Astrocyte (in vitro differentiated cells and primary cell): Measurements from ENCODE around the gene CDK6. TPM values are rescaled to one million over a fixed set of nuclear protein-coding genes. Genes with fewer than 3 reads are reported as not detected.

Experiments
- DNase-seq: peaks from one replicate; pipeline ENCODE4 v3.0.0-alpha.2; 2010; ENCODE audit warnings: low read depth
- FAIRE-seq: peaks from 2 replicates; lab custom pipeline; 2011; peaks lifted over from hg19 to GRCh38; lab: Jason Lieb, UNC
- H2AFZ ChIP-seq: 2 replicates; pipeline ENCODE4 v1.6.0; 2012; ENCODE audit warnings: low read depth, low read length, inconsistent platforms
- H3K27ac ChIP-seq: 2 replicates; pipeline ENCODE4 v1.5.1; 2011; ENCODE audit warnings: low read depth, low read length, inconsistent platforms
- H3K27me3 ChIP-seq: 2 replicates; pipeline ENCODE4 v1.6.0; 2011; ENCODE audit warnings: low read length, inconsistent platforms; ENCODE audit not compliant: insufficient read depth
- H3K36me3 ChIP-seq: 2 replicates; pipeline ENCODE4 v1.5.1; 2011; ENCODE audit warnings: low read length, inconsistent platforms; ENCODE audit not compliant: insufficient read depth
- H3K4me1 ChIP-seq: 2 replicates; pipeline ENCODE4 v1.5.1; 2011; ENCODE audit warnings: low read length, inconsistent platforms; ENCODE audit not compliant: insufficient read depth
- H3K4me2 ChIP-seq: 2 replicates; pipeline ENCODE4 v1.6.0; 2012; ENCODE audit warnings: low read length, inconsistent platforms
- H3K4me3 ChIP-seq: 2 replicates; pipeline ENCODE4 v1.5.1; 2011; ENCODE audit warnings: low read depth, mild to moderate bottlenecking, low read length, inconsistent platforms; ENCODE audit not compliant: insufficient read depth
- H3K79me2 ChIP-seq: 2 replicates; pipeline ENCODE4 v1.6.0; 2012; ENCODE audit warnings: mild to moderate bottlenecking, low read length, inconsistent platforms; ENCODE audit not compliant: insufficient read depth
- H3K9ac ChIP-seq: 2 replicates; pipeline ENCODE4 v1.6.0; 2012; ENCODE audit warnings: mild to moderate bottlenecking, low read length, inconsistent platforms
- H3K9me3 ChIP-seq: 2 replicates; pipeline ENCODE4 v1.5.1; 2012; ENCODE audit warnings: low read depth, mild to moderate bottlenecking, low read length, inconsistent platforms; ENCODE audit not compliant: insufficient read depth
- H4K20me1 ChIP-seq: 2 replicates; pipeline ENCODE4 v1.6.0; 2012; ENCODE audit warnings: low read length, inconsistent platforms; ENCODE audit not compliant: insufficient read depth
- H3K27ac Mint-ChIP-seq: one replicate; pipeline ENCODE4 v1.8.0; 2021; ENCODE audit warnings: mild to moderate bottlenecking, mixed read lengths; ENCODE audit not compliant: unreplicated experiment
- H3K27me3 Mint-ChIP-seq: one replicate; pipeline ENCODE4 v1.8.0; 2021; ENCODE audit warnings: low read depth, mixed read lengths; ENCODE audit not compliant: unreplicated experiment
- H3K36me3 Mint-ChIP-seq: one replicate; pipeline ENCODE4 v1.8.0; 2021; ENCODE audit warnings: low read depth, mixed read lengths; ENCODE audit not compliant: unreplicated experiment
- H3K4me1 Mint-ChIP-seq: one replicate; pipeline ENCODE4 v1.8.0; 2021; ENCODE audit warnings: low read depth, mixed read lengths; ENCODE audit not compliant: unreplicated experiment
- H3K4me3 Mint-ChIP-seq: one replicate; pipeline ENCODE4 v1.8.0; 2021; ENCODE audit warnings: mild to moderate bottlenecking, moderate library complexity, mixed read lengths; ENCODE audit not compliant: unreplicated experiment
- H3K9me3 Mint-ChIP-seq: one replicate; pipeline ENCODE4 v1.8.0; 2021; ENCODE audit warnings: mild to moderate bottlenecking, mixed read lengths; ENCODE audit not compliant: unreplicated experiment
- CTCF ChIP-seq: IDR thresholded peaks from 2 replicates; pipeline ENCODE4 v1.5.1; 2011; ENCODE audit warnings: low read depth, mild to moderate bottlenecking, inconsistent platforms, low read length, moderate library complexity; ENCODE audit not compliant: insufficient read depth
- EZH2 ChIP-seq: IDR thresholded peaks from 2 replicates; pipeline ENCODE4 v1.6.1; 2012; ENCODE audit warnings: mild to moderate bottlenecking, low read length, inconsistent platforms; ENCODE audit not compliant: insufficient read depth
- total RNA-seq: library from RNA; stranded (reverse); gene quantifications from 2 replicates; pipeline ENCODE4 v1.2.1, GENCODE V29; 2021

CDK6 gene
- total RNA-seq, 1 donor from 2014 or later: 160 TPM

GRCh38 chr7:92723943-92724342, 112.4 kb downstream of the CDK6 start:
- H3K36me3 Mint-ChIP-seq: peaks cover 12% of the 10 kb centered on the region
- H2AFZ ChIP-seq: no peak overlapping the region
- peaks cover 1% of the 10 kb centered on the region for H3K9me3 Mint-ChIP-seq
- peaks cover 87% of the 10 kb centered on the region for H3K79me2 ChIP-seq
- peak overlapping the region; percentile 89 for H3K27ac Mint-ChIP-seq
- TF ChIP-seq CTCF (no peak), EZH2 (no peak)
- H3K27me3 ChIP-seq: no peaks in the 10 kb centered on the region
- peak overlapping the region; percentile 29 for H3K4me3 Mint-ChIP-seq
- peaks cover 20% of the 10 kb centered on the region for H3K36me3 ChIP-seq
- FAIRE-seq (no peak), DNase-seq (no peak)
- H3K9me3 ChIP-seq: no peaks in the 10 kb centered on the region
- peaks cover 25% of the 10 kb centered on the region for H3K4me1 ChIP-seq
- no peaks in the 10 kb centered on the region for H3K27me3 Mint-ChIP-seq
- H4K20me1 ChIP-seq: no peaks in the 10 kb centered on the region
- peaks cover 28% of the 10 kb centered on the region for H3K4me1 Mint-ChIP-seq
- no peak overlapping the region for H3K4me3 ChIP-seq
- H3K27ac ChIP-seq: peak overlapping the region; percentile 65
- peak overlapping the region; percentile 35 for H3K4me2 ChIP-seq
- H3K9ac ChIP-seq: no peak overlapping the region

- no peaks in the 10 kb centered on the region for H4K20me1 ChIP-seq
- peak overlapping the region; percentile 65 for H3K27ac ChIP-seq
- H3K4me2 ChIP-seq: peak overlapping the region; percentile 35
- H3K4me1 ChIP-seq: peaks cover 33% of the 10 kb centered on the region
- no peaks in the 10 kb centered on the region for H3K27me3 ChIP-seq
- H3K36me3 ChIP-seq: peaks cover 20% of the 10 kb centered on the region
- FAIRE-seq (peak; percentile 43), DNase-seq (peak; percentile 60)
- no peaks in the 10 kb centered on the region for H3K9me3 ChIP-seq
- H3K79me2 ChIP-seq: peaks cover 87% of the 10 kb centered on the region
- Mint-ChIP-seq H3K36me3 (peaks cover 13% of the 10 kb centered on the region), H3K9me3 (peaks cover 1% of the 10 kb centered on the region), H3K27ac (peak overlapping the region; percentile 89), H3K4me3 (peak overlapping the region; percentile 60), H3K27me3 (no peaks in the 10 kb centered on the region), H3K4me1 (peaks cover 28% of the 10 kb centered on the region)
- H3K4me3 ChIP-seq: no peak overlapping the region
- TF ChIP-seq EZH2 (no peak), CTCF (no peak)
- no peak overlapping the region for H2AFZ ChIP-seq
- H3K9ac ChIP-seq: peak overlapping the region; percentile 29
Observed at GRCh38 chr7:92723205-92723604, 113.2 kb downstream of the CDK6 start.

- H3K4me3 Mint-ChIP-seq: no peak overlapping the region
- H3K27me3 Mint-ChIP-seq: no peaks in the 10 kb centered on the region
- peaks cover 20% of the 10 kb centered on the region for H3K36me3 ChIP-seq
- no peaks in the 10 kb centered on the region for H3K27me3 ChIP-seq
- no peaks in the 10 kb centered on the region for H3K9me3 ChIP-seq
- H3K27ac ChIP-seq: peak overlapping the region; percentile 65
- DNase-seq (no peak), FAIRE-seq (no peak)
- peak overlapping the region; percentile 35 for H3K4me2 ChIP-seq
- H2AFZ ChIP-seq: no peak overlapping the region
- H3K9me3 Mint-ChIP-seq: peaks cover 1% of the 10 kb centered on the region
- H3K4me1 ChIP-seq: peaks cover 37% of the 10 kb centered on the region
- H3K79me2 ChIP-seq: peaks cover 81% of the 10 kb centered on the region
- H3K4me1 Mint-ChIP-seq: peaks cover 32% of the 10 kb centered on the region
- peak overlapping the region; percentile 29 for H3K9ac ChIP-seq
- H3K36me3 Mint-ChIP-seq: peaks cover 15% of the 10 kb centered on the region
- peak overlapping the region; percentile 89 for H3K27ac Mint-ChIP-seq
- TF ChIP-seq EZH2: no peak
- no peak for TF ChIP-seq CTCF
- H3K4me3 ChIP-seq: no peak overlapping the region
- H4K20me1 ChIP-seq: no peaks in the 10 kb centered on the region
Observed at GRCh38 chr7:92722541-92722940, 113.8 kb downstream of the CDK6 start.
